Measurements from ENCODE around the gene MBLAC2.

Gene MBLAC2

GRCh38 chr5:90474235-90475107 is at the start of gene MBLAC2, which contains the start of gene POLR3G:
MBLAC2 (minus strand) TSS chr5:90474771; CDS start chr5:90474292, 479 bp downstream.
POLR3G (plus strand) TSS chr5:90474864; CDS start chr5:90485568, 10,704 bp downstream.
- in situ Hi-C loops (cut with MboI; ENCODE audit: low sequenced_read_pairs): no loop called here

- in situ Hi-C loops (cut with MboI; ENCODE audit: low sequenced_read_pairs): no loop called here
Measured at GRCh38 chr5:90519081-90519480, 44.5 kb upstream of the MBLAC2 start.

GRCh38 chr5:90518661-90519060 is 44.1 kb upstream of the MBLAC2 start:
- in situ Hi-C loops (cut with MboI; ENCODE audit: low sequenced_read_pairs): no loop called here

- in situ Hi-C loops (cut with MboI; ENCODE audit: low sequenced_read_pairs): no loop called here
Measured at GRCh38 chr5:90514520-90514919, 39.9 kb upstream of the MBLAC2 start.

- in situ Hi-C loops (cut with MboI; ENCODE audit: low sequenced_read_pairs): no loop called here
Measured at GRCh38 chr5:90510438-90510837, 35.9 kb upstream of the MBLAC2 start.

- in situ Hi-C loops (cut with MboI; ENCODE audit: low sequenced_read_pairs): no loop called here
Measured at GRCh38 chr5:90506221-90506620, 31.6 kb upstream of the MBLAC2 start.

- in situ Hi-C loops (cut with MboI; ENCODE audit: low sequenced_read_pairs): no loop called here
Measured at GRCh38 chr5:90504743-90505142, 30.2 kb upstream of the MBLAC2 start.

GRCh38 chr5:90503596-90503995 is 29.0 kb upstream of the MBLAC2 start:
- in situ Hi-C loops (cut with MboI; ENCODE audit: low sequenced_read_pairs): no loop called here

GRCh38 chr5:90495146-90495545 is 20.6 kb upstream of the MBLAC2 start:
- in situ Hi-C loops (cut with MboI; ENCODE audit: low sequenced_read_pairs): no loop called here

GRCh38 chr5:90494043-90494442 is 19.5 kb upstream of the MBLAC2 start:
- in situ Hi-C loops (cut with MboI; ENCODE audit: low sequenced_read_pairs): no loop called here

- in situ Hi-C loops (cut with MboI; ENCODE audit: low sequenced_read_pairs): no loop called here
Measured at GRCh38 chr5:90488791-90489190, 14.2 kb upstream of the MBLAC2 start.

- in situ Hi-C loops (cut with MboI; ENCODE audit: low sequenced_read_pairs): no loop called here
Measured at GRCh38 chr5:90484540-90484939, 10.0 kb upstream of the MBLAC2 start.

GRCh38 chr5:90483206-90483605 is 8.6 kb upstream of the MBLAC2 start:
- in situ Hi-C loops (cut with MboI; ENCODE audit: low sequenced_read_pairs): no loop called here

- in situ Hi-C loops (cut with MboI; ENCODE audit: low sequenced_read_pairs): no loop called here
Measured at GRCh38 chr5:90480699-90481098, 6.1 kb upstream of the MBLAC2 start.

- in situ Hi-C loops (cut with MboI; ENCODE audit: low sequenced_read_pairs): no loop called here
Measured at GRCh38 chr5:90479611-90480385, 5.2 kb upstream of the MBLAC2 start.

- in situ Hi-C loops (cut with MboI; ENCODE audit: low sequenced_read_pairs): no loop called here
Measured at GRCh38 chr5:90477621-90478215, 3.1 kb upstream of the MBLAC2 start.

GRCh38 chr5:90477073-90477472 is 2.5 kb upstream of the MBLAC2 start:
- in situ Hi-C loops (cut with MboI; ENCODE audit: low sequenced_read_pairs): no loop called here

GRCh38 chr5:90476391-90476790 is 1.8 kb upstream of the MBLAC2 start:
- in situ Hi-C loops (cut with MboI; ENCODE audit: low sequenced_read_pairs): no loop called here

GRCh38 chr5:90475436-90475980 is 937 bp upstream of the MBLAC2 start:
- in situ Hi-C loops (cut with MboI; ENCODE audit: low sequenced_read_pairs): no loop called here

- in situ Hi-C loops (cut with MboI; ENCODE audit: low sequenced_read_pairs): no loop called here
Measured at GRCh38 chr5:90473396-90474234, 956 bp downstream of the MBLAC2 start.

All from hTERT RPE-1 (cell line).